Stimulated activated naive CD4-positive, alpha-beta T cell treated with Interleukin-2 at 50 U/mL for 16 hours (primary cell): ENCODE data around the gene RORB.
"Not testable (repeated sequence)": the region's sequence is repeated elsewhere in the genome, so short reads cannot be mapped to it uniquely, and the experiment has no call there.

Experiments
- DNase-seq: peaks from one replicate; lab custom pipeline; 2025; lab: John Stamatoyannopoulos, UW

RORB gene

GRCh38 chr9:74513221-74513620 lies 16.1 kb downstream of the RORB start:
- DNase-seq: no peak

- DNase-seq: no peak
These were observed 20.1 kb downstream of the RORB start for GRCh38 chr9:74517188-74517587.

GRCh38 chr9:74519419-74519818 lies 22.3 kb downstream of the RORB start:
- no peak for DNase-seq

- DNase-seq: no peak
These were observed 23.9 kb downstream of the RORB start for GRCh38 chr9:74521009-74521408.

DNA sequence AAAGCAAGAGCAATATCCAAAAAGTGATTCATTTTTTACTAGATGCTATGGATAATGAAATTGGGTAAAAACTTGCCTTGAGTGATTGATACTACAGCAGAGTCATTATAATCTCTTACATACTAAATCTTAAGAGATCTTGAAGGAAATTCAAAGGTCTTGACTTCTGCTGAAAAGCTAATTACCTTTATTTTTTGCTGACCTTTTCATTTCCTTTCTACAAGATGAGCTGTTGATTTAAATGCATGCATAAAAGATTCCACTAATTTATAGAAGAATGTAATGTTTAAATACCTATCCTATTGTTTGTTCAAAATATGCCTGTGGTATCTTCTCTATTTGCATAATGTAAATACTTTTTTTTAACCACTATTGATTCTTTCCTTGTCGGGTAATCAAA lies 27.2 kb downstream of the RORB start:
- no peak for DNase-seq

DNA sequence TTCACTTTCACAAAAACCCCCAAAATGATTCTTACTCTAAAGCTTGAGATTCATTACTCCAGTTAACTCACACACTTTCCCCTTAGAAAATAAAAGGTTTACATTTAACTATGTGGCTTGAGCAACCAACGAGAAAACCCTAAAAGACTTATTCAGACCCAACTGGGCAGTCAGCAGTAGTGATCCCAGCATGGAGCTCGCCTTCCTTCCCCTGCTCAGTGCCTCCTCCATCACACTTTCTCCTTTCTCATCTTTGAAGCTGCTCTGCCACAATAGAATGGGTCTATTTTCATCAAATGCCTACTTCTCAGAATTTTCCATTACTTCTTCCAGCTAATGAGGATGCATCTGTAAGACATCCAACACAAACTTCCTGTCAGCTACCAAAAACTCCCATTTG lies 29.1 kb downstream of the RORB start:
- no peak for DNase-seq

GRCh38 chr9:74527718-74528117 lies 30.6 kb downstream of the RORB start:
- no peak for DNase-seq

DNA sequence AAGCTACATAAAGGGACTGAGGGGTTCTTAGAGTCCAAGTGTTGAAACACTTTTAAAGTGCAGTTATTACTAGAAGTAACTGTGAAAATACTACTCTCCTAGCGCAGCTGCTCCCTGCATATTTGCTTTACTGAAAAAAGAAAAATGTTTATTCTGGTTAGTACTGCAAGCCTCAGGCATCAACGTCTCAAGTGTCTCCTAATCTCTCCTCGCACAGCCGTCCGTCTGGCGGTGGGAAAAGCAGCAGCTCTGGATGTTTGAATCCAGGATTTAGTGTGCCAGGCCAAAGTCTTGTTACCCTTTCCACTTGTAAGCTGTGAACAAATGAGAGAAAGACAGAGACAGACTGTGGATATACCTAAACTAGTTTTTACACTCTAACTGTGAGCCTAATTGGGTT lies 31.1 kb downstream of the RORB start:
- no peak for DNase-seq

DNA sequence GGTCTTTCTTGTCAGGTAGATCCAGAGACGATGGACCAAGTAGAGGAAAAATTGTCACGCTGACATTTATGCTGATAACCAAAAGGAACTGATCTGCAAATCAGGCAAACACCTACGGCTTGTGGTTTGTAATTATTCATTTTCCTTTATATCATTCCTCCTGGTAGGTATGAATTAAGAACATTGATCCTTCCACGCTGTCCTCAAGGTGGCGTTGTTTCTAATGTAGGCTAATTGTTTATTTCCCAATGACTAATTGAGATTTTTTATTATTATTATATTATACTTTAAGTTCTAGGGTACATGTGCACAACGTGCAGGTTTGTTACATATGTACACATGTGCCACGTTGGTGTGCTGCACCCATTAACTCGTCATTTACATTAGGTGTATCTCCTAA lies 33.3 kb downstream of the RORB start:
- DNase-seq: not testable (repeated sequence)

GRCh38 chr9:74533253-74533652 lies 36.1 kb downstream of the RORB start:
- DNase-seq: no peak

GRCh38 chr9:74534841-74535240 lies 37.7 kb downstream of the RORB start:
- no peak for DNase-seq

DNA sequence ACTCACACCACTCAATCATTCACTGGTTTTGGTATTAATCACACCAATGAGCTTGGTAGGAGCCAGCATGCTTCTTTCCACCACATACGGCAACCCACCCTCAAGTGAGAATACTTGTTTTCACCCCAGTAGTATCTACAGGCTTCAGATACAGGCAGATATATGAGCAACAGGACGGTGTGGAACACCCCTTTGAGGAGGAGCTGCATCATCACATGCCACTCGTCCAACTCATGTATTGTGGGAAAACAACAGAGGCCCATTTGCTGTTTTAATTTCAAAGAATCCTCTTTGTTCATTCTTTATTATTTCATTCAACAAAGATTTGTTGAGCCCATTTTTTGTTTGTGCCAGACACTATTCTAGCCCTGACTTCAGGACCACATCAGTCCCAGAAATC lies 46.0 kb downstream of the RORB start:
- DNase-seq: no peak

DNA sequence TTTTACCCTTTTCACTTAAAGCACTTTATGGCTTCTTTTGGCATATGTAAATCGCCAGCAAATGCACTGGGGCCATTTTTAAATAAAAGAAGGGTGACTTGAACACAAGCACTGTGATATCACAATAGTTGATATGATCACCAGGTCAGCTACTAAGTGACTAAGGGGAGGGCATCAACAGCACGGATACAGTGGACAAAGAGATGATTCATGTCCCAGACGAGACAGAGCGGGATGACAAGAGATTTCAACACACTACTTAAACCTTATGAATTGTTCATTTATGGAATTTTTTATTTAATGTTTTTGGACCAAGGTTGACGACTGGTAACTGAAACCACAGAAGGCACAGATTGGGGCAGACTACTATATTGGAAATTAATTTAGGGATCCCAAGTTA lies 54.1 kb downstream of the RORB start:
- DNase-seq: no peak

DNA sequence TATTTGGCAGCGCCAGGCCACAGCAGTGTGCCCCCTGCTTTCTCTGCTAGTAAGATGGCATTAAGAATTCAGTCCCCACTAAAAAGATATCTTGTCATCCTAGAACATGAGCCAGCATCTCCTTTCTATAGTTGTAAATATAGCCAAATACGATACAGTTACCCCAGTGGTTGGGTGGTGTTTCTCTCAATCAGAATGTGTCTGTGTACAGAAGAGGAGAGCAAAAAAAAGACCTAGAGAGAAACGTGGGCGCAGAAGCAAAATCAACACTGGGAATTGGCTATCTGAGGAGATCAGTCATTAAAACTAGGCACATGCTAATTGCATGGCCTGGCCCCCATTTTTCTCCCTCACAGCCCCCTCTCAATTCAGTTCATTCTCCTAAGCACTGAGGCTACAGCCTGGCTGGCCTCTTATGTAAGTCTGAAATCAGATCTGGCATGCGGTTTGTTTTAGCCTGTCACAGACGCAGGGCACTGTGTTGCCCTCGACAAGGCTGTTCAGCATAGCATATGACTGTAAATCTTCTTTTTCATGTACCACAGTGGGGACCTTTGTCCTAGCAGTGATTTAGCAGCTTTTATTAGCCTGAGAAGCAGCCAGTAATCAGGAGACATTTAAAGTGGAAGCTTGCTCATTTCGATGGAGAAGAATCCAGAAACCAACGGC lies 57.8 kb downstream of the RORB start:
- no peak for DNase-seq

DNA sequence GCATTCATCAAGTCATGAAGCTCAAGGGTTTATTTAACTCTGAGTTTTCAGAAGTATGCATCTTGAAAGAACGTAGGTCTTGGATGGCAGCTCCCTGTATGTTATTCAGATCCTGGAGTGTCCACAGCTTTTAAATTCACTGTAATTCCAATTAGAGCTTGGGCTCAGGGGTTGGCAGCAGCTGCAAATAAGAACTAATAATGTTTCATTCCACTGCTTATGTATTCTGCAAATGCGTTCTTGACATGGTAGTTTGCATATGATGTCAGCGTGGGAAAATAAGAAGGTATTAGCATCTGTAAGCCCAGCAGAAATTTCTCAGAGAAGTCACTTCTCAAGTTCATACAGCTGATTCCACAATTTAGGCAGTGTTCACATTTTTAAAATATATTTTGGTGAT lies 58.4 kb downstream of the RORB start:
- DNase-seq: no peak

DNA sequence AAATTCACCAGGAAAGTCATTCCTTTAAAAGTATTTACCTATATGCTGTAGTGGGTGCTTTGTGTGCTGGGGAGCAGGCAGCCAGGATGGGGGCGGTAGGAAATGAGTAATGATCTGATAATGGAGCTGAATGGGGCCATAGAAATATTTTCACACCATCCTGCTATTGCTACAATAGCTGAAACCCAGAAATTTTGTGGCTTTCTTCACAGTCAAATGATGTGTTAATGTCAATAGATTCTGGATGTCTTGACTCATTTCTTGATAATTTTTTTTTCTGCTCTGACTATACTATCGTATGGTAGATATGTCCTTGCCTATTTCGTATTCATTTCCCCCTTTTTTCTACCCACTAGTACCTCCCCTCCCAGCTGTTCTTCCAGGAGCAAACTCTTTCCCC lies 59.5 kb downstream of the RORB start:
- DNase-seq: no peak

DNA sequence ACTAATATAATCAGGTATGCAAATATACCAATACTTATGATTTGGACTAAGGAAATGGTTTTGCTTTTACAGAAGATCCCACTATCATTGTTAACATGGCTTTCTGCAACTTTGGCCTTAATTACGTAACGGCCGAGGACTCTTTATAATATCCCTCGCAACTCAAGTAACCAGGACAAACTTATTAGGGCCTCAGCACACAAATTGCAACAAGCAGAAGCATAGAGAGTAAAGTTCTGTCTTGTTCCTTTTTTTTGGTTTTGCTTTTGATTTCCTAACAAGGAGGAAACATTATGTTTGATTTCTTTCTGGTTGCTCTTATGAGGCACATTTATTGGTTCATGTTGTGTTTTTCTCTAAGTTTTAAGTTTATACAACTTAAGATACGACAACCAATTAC lies 60.4 kb downstream of the RORB start:
- no peak for DNase-seq

DNA sequence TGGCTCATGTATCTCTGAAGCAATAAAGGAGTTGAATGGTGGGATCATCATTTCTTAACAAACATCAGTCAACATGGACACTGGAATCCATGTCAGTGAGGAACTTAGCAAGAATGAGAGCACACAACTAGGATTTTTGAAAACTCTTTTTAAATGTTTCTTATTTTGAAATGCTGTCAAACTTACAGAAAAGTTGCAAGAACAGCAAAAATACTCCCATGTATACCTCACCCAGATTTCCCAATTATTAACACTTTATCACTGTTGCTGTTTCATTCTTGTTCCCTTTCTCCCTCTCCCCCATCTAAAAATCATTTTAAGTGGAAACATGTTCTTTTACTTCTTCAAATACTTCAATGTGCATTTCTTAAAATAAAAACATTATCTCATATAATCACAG lies 65.5 kb downstream of the RORB start:
- DNase-seq: no peak

GRCh38 chr9:74570879-74571512 lies 73.9 kb downstream of the RORB start:
- no peak for DNase-seq

DNA sequence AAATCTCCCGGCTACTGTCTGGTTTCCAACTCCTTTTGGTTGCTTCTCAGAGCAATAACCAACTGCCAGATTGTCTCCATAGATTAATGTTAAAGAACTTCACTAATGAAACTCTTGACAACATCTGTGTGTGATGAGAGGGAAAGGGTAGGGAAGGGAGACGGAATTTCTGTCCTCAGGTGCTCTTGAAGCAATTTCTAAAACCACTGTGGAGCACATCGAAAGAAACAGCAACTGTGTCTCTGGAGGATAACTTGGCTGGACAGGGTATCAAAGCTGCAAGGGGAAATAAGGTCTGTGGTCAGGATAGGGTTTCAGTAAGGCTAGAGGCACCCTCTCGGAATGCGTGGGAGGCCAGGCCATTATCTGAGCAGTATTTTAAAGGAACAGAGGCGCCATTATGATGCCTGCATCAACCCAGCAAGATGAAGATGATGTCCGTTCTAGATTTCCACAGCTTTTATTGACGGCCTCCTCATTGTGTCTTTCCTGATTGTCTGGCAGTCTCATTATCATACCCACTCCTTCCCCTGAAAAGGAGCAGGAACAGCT lies 76.6 kb downstream of the RORB start:
- DNase-seq: no peak

GRCh38 chr9:74576176-74576575 lies 79.0 kb downstream of the RORB start:
- no peak for DNase-seq

GRCh38 chr9:74577956-74578355 lies 80.8 kb downstream of the RORB start:
- DNase-seq: no peak

- DNase-seq: no peak
These were observed 92.4 kb downstream of the RORB start for GRCh38 chr9:74589576-74589975.

DNA sequence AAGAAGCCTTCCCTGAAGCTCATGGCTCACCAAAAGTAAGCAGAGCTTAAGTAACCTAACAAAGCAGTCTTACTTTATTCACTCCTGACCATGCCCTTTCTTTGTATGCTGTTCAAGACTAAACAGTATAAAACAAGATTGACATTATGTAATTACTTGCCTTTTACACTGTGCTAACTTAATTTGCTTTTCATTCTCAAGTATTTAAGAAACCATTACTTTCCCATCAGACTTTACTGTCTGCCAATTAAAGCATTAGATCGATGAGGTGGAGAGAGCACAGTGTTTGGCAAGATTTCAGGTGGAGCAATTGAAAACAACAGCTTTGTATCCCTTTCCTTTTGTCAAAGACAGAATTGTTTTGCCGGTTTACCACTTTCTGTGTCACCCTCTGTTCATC lies 98.2 kb downstream of the RORB start:
- no peak for DNase-seq
